Measurements from ENCODE around the gene PPP1R1B.

DNA sequence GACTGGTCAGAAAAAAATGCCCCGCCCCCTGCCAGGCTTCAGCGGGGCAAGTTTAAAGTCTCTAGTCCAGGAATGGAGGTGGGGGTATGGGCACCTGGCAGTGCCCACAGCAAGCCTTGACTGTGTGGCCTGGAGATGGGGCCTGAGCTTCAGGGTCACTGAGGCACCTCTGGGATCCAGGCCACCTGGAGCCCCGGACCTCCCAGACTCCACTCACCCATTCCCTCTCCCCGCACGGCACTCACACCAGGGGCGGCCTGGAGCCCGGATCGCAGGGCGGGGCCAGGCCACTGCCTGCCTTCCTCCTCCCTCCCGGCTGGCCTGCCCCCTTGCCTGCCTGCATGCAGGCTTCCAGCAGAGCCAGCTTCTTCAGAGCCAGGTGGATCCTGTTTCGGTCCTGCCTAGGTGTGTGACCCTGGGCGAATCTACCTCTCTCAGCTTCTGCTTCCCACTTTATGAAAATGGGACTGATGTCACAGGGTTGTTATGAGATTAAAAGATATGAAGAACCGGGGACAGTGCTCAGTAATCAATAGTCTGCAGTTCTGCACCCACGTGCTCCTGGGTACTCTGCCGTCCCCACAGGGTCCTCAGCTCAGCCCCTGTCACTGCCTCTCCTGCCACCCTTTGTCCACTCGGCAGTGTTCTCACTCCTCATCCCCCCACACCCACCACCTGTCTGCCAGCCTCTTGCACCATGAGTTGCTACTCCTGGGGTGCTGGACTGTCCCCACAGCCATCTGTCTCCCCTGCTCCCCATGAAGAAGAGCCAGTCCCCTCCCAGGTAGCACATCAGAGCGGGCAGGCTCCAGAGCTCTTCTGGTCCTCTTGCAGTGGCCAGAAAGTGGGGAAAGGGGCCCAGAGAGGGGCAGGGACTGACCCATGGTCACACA lies 37.2 kb downstream of the PPP1R1B start:
- TF ChIP-seq, protein P1, sequence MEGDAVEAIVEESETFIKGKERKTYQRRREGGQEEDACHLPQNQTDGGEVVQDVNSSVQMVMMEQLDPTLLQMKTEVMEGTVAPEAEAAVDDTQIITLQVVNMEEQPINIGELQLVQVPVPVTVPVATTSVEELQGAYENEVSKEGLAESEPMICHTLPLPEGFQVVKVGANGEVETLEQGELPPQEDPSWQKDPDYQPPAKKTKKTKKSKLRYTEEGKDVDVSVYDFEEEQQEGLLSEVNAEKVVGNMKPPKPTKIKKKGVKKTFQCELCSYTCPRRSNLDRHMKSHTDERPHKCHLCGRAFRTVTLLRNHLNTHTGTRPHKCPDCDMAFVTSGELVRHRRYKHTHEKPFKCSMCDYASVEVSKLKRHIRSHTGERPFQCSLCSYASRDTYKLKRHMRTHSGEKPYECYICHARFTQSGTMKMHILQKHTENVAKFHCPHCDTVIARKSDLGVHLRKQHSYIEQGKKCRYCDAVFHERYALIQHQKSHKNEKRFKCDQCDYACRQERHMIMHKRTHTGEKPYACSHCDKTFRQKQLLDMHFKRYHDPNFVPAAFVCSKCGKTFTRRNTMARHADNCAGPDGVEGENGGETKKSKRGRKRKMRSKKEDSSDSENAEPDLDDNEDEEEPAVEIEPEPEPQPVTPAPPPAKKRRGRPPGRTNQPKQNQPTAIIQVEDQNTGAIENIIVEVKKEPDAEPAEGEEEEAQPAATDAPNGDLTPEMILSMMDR (conservative IDR thresholded peaks at IDR 0.05; ENCODE audit: low read depth, low read length): no peak
- no peak for TF ChIP-seq EZH2 (IDR thresholded peaks at IDR 0.05; ENCODE audit: borderline replicate concordance, low read depth, low read length, poor library complexity, severe bottlenecking)
